Gastroesophageal sphincter (tissue), 4 donors: ENCODE measurements around the gene ACAD8. TPM values are rescaled to one million over a fixed set of nuclear protein-coding genes. Genes with fewer than 3 reads are reported as not detected.

Experiments used
- ATAC-seq: fragments of 150-250 bp; one replicate; pipeline ENCODE4 v1.9.1; 2016; ENCODE audit warnings: mild to moderate bottlenecking, moderate library complexity
- H3K27ac ChIP-seq, 4 donors: fragments of 200-600 bp; sonication (generic) in 3 of 4; 1 replicate in 3 of 4; 2 replicates in 1 of 4; pipeline ENCODE4 v1.5.1; 2016 to 2019
- H3K27me3 ChIP-seq: fragments of 200-600 bp; sonication (generic); one replicate; pipeline ENCODE4 v1.5.1; 2019
- H3K36me3 ChIP-seq, 2 donors: fragments of 200-600 bp; sonication (generic); one replicate each; pipeline ENCODE4 v1.5.1; 2019; ENCODE audit warnings: control low read depth in 1 of 2
- H3K4me1 ChIP-seq, 3 donors: fragments of 200-600 bp; sonication (generic); 1 replicate in 2 of 3; 2 replicates in 1 of 3; pipeline ENCODE4 v1.5.1; 2016 to 2019; ENCODE audit warnings: control low read depth in 2 of 3
- H3K4me3 ChIP-seq, 2 donors: fragments of 200-600 bp; sonication (generic); one replicate each; pipeline ENCODE4 v1.5.1; 2019; ENCODE audit warnings: mild to moderate bottlenecking in 1 of 2, moderate library complexity in 1 of 2
- H3K9me3 ChIP-seq, 3 donors: fragments of 200-600 bp; sonication (generic); one replicate each; pipeline ENCODE4 v1.5.1; 2017 to 2019; ENCODE audit warnings: control low read depth in 2 of 3
- EP300 ChIP-seq: sonication (generic); formaldehyde crosslinking; IDR thresholded peaks from one replicate; pipeline ENCODE4 v1.6.1; 2017; ENCODE audit warnings: antibody characterized with exemption, mild to moderate bottlenecking
- POLR2A ChIP-seq, 2 donors: fragments of 450-650 bp; IDR thresholded peaks; one replicate each; pipeline ENCODE4 v1.6.1; 2017; ENCODE audit warnings: antibody characterized with exemption in 2 of 2, mild to moderate bottlenecking in 2 of 2, moderate library complexity in 1 of 2
- POLR2AphosphoS5 ChIP-seq: sonication (generic); formaldehyde crosslinking; IDR thresholded peaks from one replicate; pipeline ENCODE4 v1.6.1; 2017; ENCODE audit warnings: antibody characterized with exemption
- WGBS, 2 donors: methylation state at CpG; one replicate each; pipeline ENCODE4 v1.1.5; 2018; ENCODE audit warnings: low coverage in 1 of 2; 5-methylcytosine and 5-hydroxymethylcytosine counted together
- total RNA-seq, 4 donors: library from RNA; depleted of rRNA; stranded (reverse); fragments of >200 nt; gene quantifications; one replicate each; pipeline ENCODE4 v1.1.0, GENCODE V29; 2016
- TF ChIP-seq, protein P1 (sequence below), 4 experiments: fragments of 200-600 bp in 2 of 4; fragments of 450-650 bp in 2 of 4; sonication (generic) in 1 of 4; IDR thresholded peaks; one replicate each; pipeline ENCODE4 v1.5.1; 2017 to 2019; ENCODE audit warnings: antibody characterized with exemption in 4 of 4, mild to moderate bottlenecking in 2 of 4, moderate library complexity in 2 of 4

Gene ACAD8
- total RNA-seq, 4 donors from 2014 or later, result 20.1 to 28.8 (median 22.3) TPM

GRCh38 chr11:134231958-134232659 is 21.3 kb upstream of the ACAD8 start:
- Histone ChIP-seq H3K9me3 (no peaks in the 10 kb centered on the region), H3K4me3 (no peak overlapping the region), H3K27me3 (no peaks in the 10 kb centered on the region), H3K4me1 (peaks cover 0 to 30% (median under 1%) of the 10 kb centered on the region in 3 donors), H3K27ac (no peak overlapping the region), H3K36me3 (peaks cover 0 to 37% of the 10 kb centered on the region in 2 donors)
- WGBS, 2 donors, result 58 to 69% methylated on average over 5 to 9 of the region's 10 CpGs
- no peak for TF ChIP-seq POLR2A (IDR thresholded peaks at IDR 0.05)
- TF ChIP-seq POLR2AphosphoS5, result no peak
- TF ChIP-seq, protein P1, sequence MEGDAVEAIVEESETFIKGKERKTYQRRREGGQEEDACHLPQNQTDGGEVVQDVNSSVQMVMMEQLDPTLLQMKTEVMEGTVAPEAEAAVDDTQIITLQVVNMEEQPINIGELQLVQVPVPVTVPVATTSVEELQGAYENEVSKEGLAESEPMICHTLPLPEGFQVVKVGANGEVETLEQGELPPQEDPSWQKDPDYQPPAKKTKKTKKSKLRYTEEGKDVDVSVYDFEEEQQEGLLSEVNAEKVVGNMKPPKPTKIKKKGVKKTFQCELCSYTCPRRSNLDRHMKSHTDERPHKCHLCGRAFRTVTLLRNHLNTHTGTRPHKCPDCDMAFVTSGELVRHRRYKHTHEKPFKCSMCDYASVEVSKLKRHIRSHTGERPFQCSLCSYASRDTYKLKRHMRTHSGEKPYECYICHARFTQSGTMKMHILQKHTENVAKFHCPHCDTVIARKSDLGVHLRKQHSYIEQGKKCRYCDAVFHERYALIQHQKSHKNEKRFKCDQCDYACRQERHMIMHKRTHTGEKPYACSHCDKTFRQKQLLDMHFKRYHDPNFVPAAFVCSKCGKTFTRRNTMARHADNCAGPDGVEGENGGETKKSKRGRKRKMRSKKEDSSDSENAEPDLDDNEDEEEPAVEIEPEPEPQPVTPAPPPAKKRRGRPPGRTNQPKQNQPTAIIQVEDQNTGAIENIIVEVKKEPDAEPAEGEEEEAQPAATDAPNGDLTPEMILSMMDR (IDR thresholded peaks at IDR 0.05), result no peak
- no peak for TF ChIP-seq EP300
- ATAC-seq, result no peak

GRCh38 chr11:134233729-134234179 is 19.6 kb upstream of the ACAD8 start:
- 92 to 93% methylated on average over 4 of the region's 4 CpGs for WGBS, 2 donors
- ATAC-seq, result no peak
- Histone ChIP-seq H3K9me3 (no peaks in the 10 kb centered on the region), H3K27me3 (no peaks in the 10 kb centered on the region), H3K4me1 (peaks cover 0 to 18% (median 0%) of the 10 kb centered on the region in 3 donors), H3K27ac (no peak overlapping the region), H3K36me3 (peaks cover 0 to 49% of the 10 kb centered on the region in 2 donors), H3K4me3 (no peak overlapping the region)
- TF ChIP-seq EP300, result no peak
- no peak for TF ChIP-seq POLR2AphosphoS5
- TF ChIP-seq POLR2A (IDR thresholded peaks at IDR 0.05), result no peak
- TF ChIP-seq, protein P1 (IDR thresholded peaks at IDR 0.05), result no peak

DNA sequence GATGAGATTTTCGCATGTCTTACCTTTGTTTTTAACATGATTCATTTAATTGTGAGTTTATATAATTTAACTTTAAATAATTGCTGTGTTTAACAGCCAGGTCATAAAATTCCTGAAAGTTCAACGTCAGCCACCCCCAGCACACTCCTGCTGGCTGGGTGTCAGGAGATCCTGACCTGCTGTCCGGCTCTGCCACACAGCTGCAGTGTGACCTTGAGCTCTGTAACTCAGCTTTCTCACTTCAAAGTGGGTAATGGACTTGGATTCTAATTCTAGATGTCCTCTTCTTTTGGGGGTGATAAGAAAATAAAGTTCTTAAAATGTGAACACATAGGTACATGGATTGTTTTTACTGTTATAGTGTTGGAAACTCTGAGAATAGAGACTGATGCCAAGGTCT is 18.0 kb upstream of the ACAD8 start:
- H3K36me3 ChIP-seq, result peaks cover 0 to 65% of the 10 kb centered on the region in 2 donors

GRCh38 chr11:134236834-134237556 is 16.4 kb upstream of the ACAD8 start:
- no peaks in the 10 kb centered on the region for H3K27me3 ChIP-seq
- WGBS, 2 donors, result 82 to 85% methylated on average over 7 of the region's 7 CpGs
- no peak overlapping the region for H3K4me3 ChIP-seq
- H3K27ac ChIP-seq, result no peak overlapping the region
- no peaks in the 10 kb centered on the region for H3K4me1 ChIP-seq
- no peak for TF ChIP-seq EP300
- no peak for TF ChIP-seq POLR2A (IDR thresholded peaks at IDR 0.05)
- TF ChIP-seq, protein P1 (IDR thresholded peaks at IDR 0.05), result no peak
- TF ChIP-seq POLR2AphosphoS5, result no peak
- H3K36me3 ChIP-seq, result peaks cover 0 to 81% of the 10 kb centered on the region in 2 donors
- ATAC-seq, result no peak
- no peaks in the 10 kb centered on the region for H3K9me3 ChIP-seq

More for the DNA sequence above, 18.0 kb upstream of the ACAD8 start:
- Histone ChIP-seq H3K9me3 (no peaks in the 10 kb centered on the region), H3K27me3 (no peaks in the 10 kb centered on the region), H3K4me3 (no peak overlapping the region), H3K4me1 (peaks cover 0 to 11% (median 0%) of the 10 kb centered on the region in 3 donors), H3K27ac (no peak overlapping the region)
- no peak for TF ChIP-seq POLR2AphosphoS5
- no peak for TF ChIP-seq POLR2A (IDR thresholded peaks at IDR 0.05)
- no peak for TF ChIP-seq EP300
- TF ChIP-seq, protein P1 (IDR thresholded peaks at IDR 0.05), result no peak
- no peak for ATAC-seq
- 79 to 93% methylated on average over 3 of the region's 3 CpGs for WGBS, 2 donors
